Dedifferentiated amniotic fluid mesenchymal stem cell (primary cell): ENCODE data around the gene GRIN3A.

ENCODE experiments used
- DNase-seq: peaks from one replicate; pipeline ENCODE4 v3.0.0-alpha.2; 2016; ENCODE audit errors: extremely low spot score

The GRIN3A gene

DNA sequence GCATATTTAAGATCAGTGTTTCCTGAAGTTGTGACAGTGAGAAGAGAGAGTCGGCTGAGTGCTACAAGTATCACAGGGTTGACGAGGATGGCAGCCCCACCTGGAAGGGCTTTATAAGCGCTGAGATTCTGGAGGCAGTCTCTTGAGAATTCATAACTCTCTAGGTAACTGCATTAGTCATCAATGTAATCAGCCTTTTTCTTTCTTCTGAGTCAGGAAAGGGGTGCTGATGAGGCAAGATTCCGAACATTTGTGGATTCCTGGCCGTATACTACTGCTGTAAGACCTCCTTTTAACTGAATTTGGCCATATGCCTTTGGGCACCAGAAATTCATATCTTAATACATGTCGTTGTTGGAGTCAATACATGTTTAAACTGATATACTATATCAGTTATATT lies 211.4 kb downstream of the GRIN3A start:
- no peak for DNase-seq

DNA sequence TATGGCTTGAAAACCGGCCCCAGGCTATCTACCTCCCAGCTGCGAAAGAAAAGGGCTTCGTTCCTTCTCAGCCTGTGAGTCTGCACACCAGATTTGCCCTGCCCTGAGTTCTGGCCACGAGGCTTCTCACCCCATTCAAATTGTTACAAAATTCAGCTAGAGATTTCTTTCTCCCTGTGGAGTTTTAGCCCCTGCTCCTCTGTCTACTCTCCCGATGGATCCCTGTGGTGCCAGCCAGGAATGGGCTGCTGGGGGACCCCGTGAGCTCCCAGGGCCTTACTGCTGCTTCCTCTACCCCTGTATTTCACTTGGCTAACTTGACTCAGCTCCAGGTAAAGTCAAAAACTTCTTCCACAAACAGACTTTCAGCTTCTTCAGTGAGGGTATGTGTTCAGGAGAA lies 214.1 kb downstream of the GRIN3A start:
- DNase-seq, result no peak
